Natural killer cell (primary cell): ENCODE data around the gene ZNF205. TPM values are rescaled to one million over a fixed set of nuclear protein-coding genes. Genes with fewer than 3 reads are reported as not detected.

Source experiments
- ATAC-seq, 3 donors: fragments of 150-1000 bp in 2 of 3; fragments of 200-7000 bp in 1 of 3; cut with Tn5 transposase; 1 replicate in 1 of 3; 2 replicates in 2 of 3; pipeline ENCODE4 v1.10.0; 2021; ENCODE audit warnings: mild to moderate bottlenecking in 2 of 3, moderate library complexity in 2 of 3
- DNase-seq, 2 donors: peaks; one replicate each; pipeline versions ENCODE4 v3.0.0 to v3.0.0-alpha.2; 2013 to 2021; ENCODE audit warnings: mixed read lengths in 1 of 2
- H3K27ac ChIP-seq: one replicate; pipeline ENCODE4 v1.5.1; 2013; ENCODE audit warnings: mild to moderate bottlenecking, low read length
- H3K27me3 ChIP-seq: one replicate; pipeline ENCODE4 v1.6.1; 2013; ENCODE audit warnings: low read length; ENCODE audit not compliant: control insufficient read depth, insufficient read depth
- H3K36me3 ChIP-seq: one replicate; pipeline ENCODE4 v1.6.1; 2013; ENCODE audit warnings: low read length; ENCODE audit not compliant: control insufficient read depth, insufficient read depth
- H3K4me1 ChIP-seq: one replicate; pipeline ENCODE4 v1.6.1; 2013; ENCODE audit warnings: low read length; ENCODE audit not compliant: control insufficient read depth, insufficient read depth
- H3K4me3 ChIP-seq: one replicate; pipeline ENCODE4 v1.5.1; 2013; ENCODE audit warnings: low read length
- H3K9me3 ChIP-seq: one replicate; pipeline ENCODE4 v1.6.1; 2013; ENCODE audit warnings: low read length; ENCODE audit not compliant: control insufficient read depth, insufficient read depth
- H3K27ac Mint-ChIP-seq, 2 donors: one replicate each; pipeline ENCODE4 v1.8.0; 2022; ENCODE audit warnings: mild to moderate bottlenecking in 2 of 2, mixed read lengths in 2 of 2, moderate library complexity in 1 of 2
- H3K27me3 Mint-ChIP-seq, 2 donors: one replicate each; pipeline ENCODE4 v1.8.0; 2022; ENCODE audit warnings: low read depth in 2 of 2, mixed read lengths in 2 of 2
- H3K36me3 Mint-ChIP-seq: one replicate; pipeline ENCODE4 v1.8.0; 2022; ENCODE audit warnings: mixed read lengths
- H3K4me1 Mint-ChIP-seq, 2 donors: one replicate each; pipeline ENCODE4 v1.8.0; 2022; ENCODE audit warnings: mixed read lengths in 2 of 2
- H3K4me3 Mint-ChIP-seq: one replicate; pipeline ENCODE4 v1.8.0; 2022; ENCODE audit warnings: mild to moderate bottlenecking, moderate library complexity, mixed read lengths
- H3K9me3 Mint-ChIP-seq, 2 donors: one replicate each; pipeline ENCODE4 v1.8.0; 2022; ENCODE audit warnings: mixed read lengths in 2 of 2
- WGBS: methylation state at CpG from one replicate; pipeline ENCODE4 v1.1.7; 2013; ENCODE audit warnings: missing lambda C conversion rate; ENCODE audit not compliant: insufficient coverage; 5-methylcytosine and 5-hydroxymethylcytosine counted together
- intact Hi-C: fragments of 100-400 bp; cut with micrococcal nuclease; formaldehyde crosslinking; loops from one replicate; pipeline ENCODE4 v1.14.2; 2022
- total RNA-seq, 4 donors: library from RNA; stranded (reverse); fragments of 120-200 nt in 1 of 4; gene quantifications; one replicate each; pipeline versions ENCODE4 v1.2.3 to v1.2.4, GENCODE V29; 2013 to 2022
- TF ChIP-seq, protein P1 (sequence below): fragments of 200-600 bp; IDR thresholded peaks from one replicate; pipeline ENCODE4 v1.8.0; 2022; ENCODE audit warnings: antibody characterized with exemption

Gene ZNF205
- total RNA-seq, 3 donors from 2014 or later (not counting 1 experiment from before 2014, with no cell fraction given), result 0.16 TPM; not detected in 2

DNA sequence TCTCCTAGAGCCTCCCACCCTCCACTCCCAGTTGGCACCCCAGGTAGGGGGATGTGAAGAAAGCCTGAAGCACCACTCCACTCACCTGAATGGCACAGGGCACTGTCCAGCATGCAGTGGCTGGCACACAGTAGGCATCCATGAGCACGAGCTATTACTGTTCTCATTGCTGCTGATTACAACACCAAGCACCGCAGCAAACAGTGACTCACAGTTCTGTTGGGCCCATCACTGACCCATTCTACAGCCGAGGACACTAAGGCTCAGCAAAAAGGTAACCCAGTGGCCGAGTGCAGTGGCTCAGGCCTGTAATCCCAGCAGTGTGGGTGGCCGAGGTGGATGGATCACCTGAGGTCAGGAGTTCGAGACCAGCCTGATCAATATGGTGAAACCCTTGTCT is 16.0 kb upstream of the ZNF205 start:
- intact Hi-C loops, result loop anchor here (1.0 to 5.0 kb wide), 2 partner anchors 33 to 39 kb away; no protein-coding TSS in a partner anchor
- Histone ChIP-seq H3K27me3 (no peaks in the 10 kb centered on the region), H3K27ac (peak overlapping the region; percentile 61), H3K36me3 (no peaks in the 10 kb centered on the region), H3K9me3 (no peaks in the 10 kb centered on the region), H3K4me1 (peaks cover 43% of the 10 kb centered on the region), H3K4me3 (no peak overlapping the region)
- Mint-ChIP-seq H3K27me3 (no peaks in the 10 kb centered on the region), H3K36me3 (no peaks in the 10 kb centered on the region), H3K27ac (peak overlapping the region; percentile 43 to 65), H3K9me3 (no peaks in the 10 kb centered on the region), H3K4me1 (peaks cover 20 to 39% of the 10 kb centered on the region in 2 donors), H3K4me3 (no peak overlapping the region)
- no peak for ATAC-seq
- TF ChIP-seq, protein P1, sequence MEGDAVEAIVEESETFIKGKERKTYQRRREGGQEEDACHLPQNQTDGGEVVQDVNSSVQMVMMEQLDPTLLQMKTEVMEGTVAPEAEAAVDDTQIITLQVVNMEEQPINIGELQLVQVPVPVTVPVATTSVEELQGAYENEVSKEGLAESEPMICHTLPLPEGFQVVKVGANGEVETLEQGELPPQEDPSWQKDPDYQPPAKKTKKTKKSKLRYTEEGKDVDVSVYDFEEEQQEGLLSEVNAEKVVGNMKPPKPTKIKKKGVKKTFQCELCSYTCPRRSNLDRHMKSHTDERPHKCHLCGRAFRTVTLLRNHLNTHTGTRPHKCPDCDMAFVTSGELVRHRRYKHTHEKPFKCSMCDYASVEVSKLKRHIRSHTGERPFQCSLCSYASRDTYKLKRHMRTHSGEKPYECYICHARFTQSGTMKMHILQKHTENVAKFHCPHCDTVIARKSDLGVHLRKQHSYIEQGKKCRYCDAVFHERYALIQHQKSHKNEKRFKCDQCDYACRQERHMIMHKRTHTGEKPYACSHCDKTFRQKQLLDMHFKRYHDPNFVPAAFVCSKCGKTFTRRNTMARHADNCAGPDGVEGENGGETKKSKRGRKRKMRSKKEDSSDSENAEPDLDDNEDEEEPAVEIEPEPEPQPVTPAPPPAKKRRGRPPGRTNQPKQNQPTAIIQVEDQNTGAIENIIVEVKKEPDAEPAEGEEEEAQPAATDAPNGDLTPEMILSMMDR, result no peak
- DNase-seq, result no peak
- WGBS, result 94% methylated on average over 6 of the region's 6 CpGs

- TF ChIP-seq, protein P1, result no peak
- Histone ChIP-seq H3K27me3 (no peaks in the 10 kb centered on the region), H3K36me3 (no peaks in the 10 kb centered on the region), H3K9me3 (no peaks in the 10 kb centered on the region), H3K27ac (no peak overlapping the region), H3K4me3 (no peak overlapping the region), H3K4me1 (peaks cover 52% of the 10 kb centered on the region)
- H3K27ac Mint-ChIP-seq, result peak overlapping the region in 1 of 2 donors; percentile 48
- H3K36me3 Mint-ChIP-seq, result no peaks in the 10 kb centered on the region
- WGBS, result 81% methylated on average over 7 of the region's 8 CpGs
- no peak for ATAC-seq
- no peaks in the 10 kb centered on the region for H3K27me3 Mint-ChIP-seq
- no peak overlapping the region for H3K4me3 Mint-ChIP-seq
- no peaks in the 10 kb centered on the region for H3K9me3 Mint-ChIP-seq
- DNase-seq, result no peak
- intact Hi-C loops, result loop anchor here (5.0 kb wide), 1 partner anchor 40 kb away; no protein-coding TSS in a partner anchor
- peaks cover 26 to 46% of the 10 kb centered on the region in 2 donors for H3K4me1 Mint-ChIP-seq
Measured at GRCh38 chr16:3097266-3097665, 15.1 kb upstream of the ZNF205 start.

GRCh38 chr16:3098459-3099394 is 13.7 kb upstream of the ZNF205 start, which contains the start of gene ZSCAN10:
TSS of gene ZSCAN10 (minus strand) at chr16:3099294. CDS start at chr16:3092937, 6,357 bp downstream.
- DNase-seq, result no peak
- peaks cover 28 to 48% of the 10 kb centered on the region in 2 donors for H3K4me1 Mint-ChIP-seq
- intact Hi-C loops, result loop anchor here (5.0 kb wide), 1 partner anchor 41 kb away; no protein-coding TSS in a partner anchor
- WGBS, result 76% methylated on average over 20 of the region's 21 CpGs
- H3K27ac ChIP-seq, result no peak within 1 kb of the TSS
- no peaks in the 10 kb centered on the region for H3K27me3 Mint-ChIP-seq
- peak within 1 kb of the TSS; percentile 21 for H3K4me3 ChIP-seq
- peak within 1 kb of the TSS; percentile 82 for H3K4me3 Mint-ChIP-seq
- H3K27ac Mint-ChIP-seq, result peak within 1 kb of the TSS; percentile 72 to 89
- no peaks in the 10 kb centered on the region for H3K27me3 ChIP-seq
- TF ChIP-seq, protein P1, result no peak
- no peaks in the 10 kb centered on the region for H3K36me3 Mint-ChIP-seq
- H3K36me3 ChIP-seq, result no peaks in the 10 kb centered on the region
- H3K9me3 Mint-ChIP-seq, result no peaks in the 10 kb centered on the region
- ATAC-seq, result no peak
- no peaks in the 10 kb centered on the region for H3K9me3 ChIP-seq
- H3K4me1 ChIP-seq, result peaks cover 55% of the 10 kb centered on the region
